ENCODE data around the gene MYOD1.

Gene MYOD1

GRCh38 chr11:17735818-17736578 is 16.6 kb downstream of the MYOD1 start:
- peak; percentile 80 for DNase-seq

GRCh38 chr11:17736579-17736893 is 17.2 kb downstream of the MYOD1 start:
- DNase-seq, result no peak

GRCh38 chr11:17736930-17737817 is 17.8 kb downstream of the MYOD1 start:
- DNase-seq, result no peak

GRCh38 chr11:17738151-17738973 is 19.0 kb downstream of the MYOD1 start:
- DNase-seq, result no peak

GRCh38 chr11:17739945-17740338 is 20.6 kb downstream of the MYOD1 start:
- DNase-seq, result no peak

GRCh38 chr11:17740649-17741235 is 21.4 kb downstream of the MYOD1 start:
- DNase-seq, result no peak

GRCh38 chr11:17741487-17741886 is 22.1 kb downstream of the MYOD1 start:
- DNase-seq, result no peak

GRCh38 chr11:17742019-17742418 is 22.6 kb downstream of the MYOD1 start:
- DNase-seq, result no peak

- DNase-seq, result no peak
Observed at GRCh38 chr11:17743026-17743807, 23.8 kb downstream of the MYOD1 start.

- DNase-seq, result no peak
Observed at GRCh38 chr11:17743808-17744119, 24.4 kb downstream of the MYOD1 start.

- no peak for DNase-seq
Observed at GRCh38 chr11:17744151-17744940, 25.0 kb downstream of the MYOD1 start.

GRCh38 chr11:17745023-17745772 is 25.8 kb downstream of the MYOD1 start:
- no peak for DNase-seq

GRCh38 chr11:17746096-17746495 is 26.7 kb downstream of the MYOD1 start:
- DNase-seq, result no peak

GRCh38 chr11:17747131-17747955 is 28.0 kb downstream of the MYOD1 start:
- DNase-seq, result no peak

GRCh38 chr11:17748044-17748443 is 28.7 kb downstream of the MYOD1 start:
- DNase-seq, result no peak

GRCh38 chr11:17748761-17749721 is 29.7 kb downstream of the MYOD1 start:
- DNase-seq, result no peak

GRCh38 chr11:17750013-17750800 is 30.8 kb downstream of the MYOD1 start:
- no peak for DNase-seq

- no peak for DNase-seq
Observed at GRCh38 chr11:17750801-17751165, 31.4 kb downstream of the MYOD1 start.
